Germinal center (tissue), 1 donor: ENCODE data around the gene ITGA4.
"Not testable (repeated sequence)": the region's sequence is repeated elsewhere in the genome, so short reads cannot be mapped to it uniquely, and the experiment has no call there.

Experiments used
- DNase-seq: peaks from one replicate; pipeline ENCODE4 v3.0.0; 2012; ENCODE audit warnings: mixed read lengths, low spot score

Gene ITGA4

GRCh38 chr2:181457121-181457740 is at the start of gene ITGA4:
Gene ITGA4, plus strand, starts transcription at chr2:181457386. Its CDS starts 269 bp downstream, at chr2:181457655.
- DNase-seq: peak; percentile 80

- DNase-seq: no peak
These were observed 48.3 kb upstream of the ITGA4 start for GRCh38 chr2:181408861-181409260.

- DNase-seq: peak; percentile 38
These were observed 45.9 kb upstream of the ITGA4 start for GRCh38 chr2:181411105-181411849.

GRCh38 chr2:181419129-181419855 is 37.9 kb upstream of the ITGA4 start:
- DNase-seq: no peak

GRCh38 chr2:181420259-181421130 is 36.7 kb upstream of the ITGA4 start:
- DNase-seq: no peak

- no peak for DNase-seq
These were observed 36.1 kb upstream of the ITGA4 start for GRCh38 chr2:181421131-181421458.

- no peak for DNase-seq
These were observed 35.7 kb upstream of the ITGA4 start for GRCh38 chr2:181421464-181421863.

GRCh38 chr2:181426672-181427071 is 30.5 kb upstream of the ITGA4 start:
- no peak for DNase-seq

- peak; percentile 6 for DNase-seq
These were observed 26.6 kb upstream of the ITGA4 start for GRCh38 chr2:181430406-181431118.

GRCh38 chr2:181431674-181432073 is 25.5 kb upstream of the ITGA4 start:
- no peak for DNase-seq

- peak; percentile 12 for DNase-seq
These were observed 18.9 kb upstream of the ITGA4 start for GRCh38 chr2:181438261-181438660.

GRCh38 chr2:181440344-181440743 is 16.8 kb upstream of the ITGA4 start:
- DNase-seq: no peak

GRCh38 chr2:181440919-181441318 is 16.3 kb upstream of the ITGA4 start:
- no peak for DNase-seq

GRCh38 chr2:181441670-181442069 is 15.5 kb upstream of the ITGA4 start:
- no peak for DNase-seq

- DNase-seq: no peak
These were observed 12.5 kb upstream of the ITGA4 start for GRCh38 chr2:181444654-181445053.

- DNase-seq: no peak
These were observed 10.2 kb upstream of the ITGA4 start for GRCh38 chr2:181446985-181447384.

- DNase-seq: not testable (repeated sequence)
These were observed 7.9 kb upstream of the ITGA4 start for GRCh38 chr2:181449278-181449677.

GRCh38 chr2:181454686-181455450 is 2.3 kb upstream of the ITGA4 start:
- DNase-seq: no peak

- peak; percentile 67 for DNase-seq
These were observed 496 bp upstream of the ITGA4 start for GRCh38 chr2:181456660-181457120.

GRCh38 chr2:181457741-181458425 is 697 bp downstream of the ITGA4 start:
- peak; percentile 23 for DNase-seq
